HG03025 (cell line): ENCODE results near the gene THOP1.

ENCODE experiments used
- ATAC-seq: cut with Tn5 transposase; IDR thresholded peaks from one replicate; pipeline ENCODE4 v1.9.1; 2021; ENCODE audit warnings: mild to moderate bottlenecking, moderate library complexity; ENCODE audit not compliant: unreplicated experiment, low FRiP score

The THOP1 gene

GRCh38 chr19:2846180-2846894 lies 61.0 kb downstream of the THOP1 start:
- no peak for ATAC-seq

- ATAC-seq, result no peak
Observed at GRCh38 chr19:2847507-2847906, 62.2 kb downstream of the THOP1 start.

- no peak for ATAC-seq
Observed at GRCh38 chr19:2848616-2849015, 63.3 kb downstream of the THOP1 start.

- no peak for ATAC-seq
Observed at GRCh38 chr19:2850256-2850925, 65.1 kb downstream of the THOP1 start.

GRCh38 chr19:2852598-2852997 lies 67.3 kb downstream of the THOP1 start:
- no peak for ATAC-seq

- no peak for ATAC-seq
Observed at GRCh38 chr19:2853015-2853606, 67.8 kb downstream of the THOP1 start.

- no peak for ATAC-seq
Observed at GRCh38 chr19:2854849-2855248, 69.5 kb downstream of the THOP1 start.

GRCh38 chr19:2856457-2857050 lies 71.3 kb downstream of the THOP1 start:
- ATAC-seq, result no peak

GRCh38 chr19:2858864-2859263 lies 73.6 kb downstream of the THOP1 start:
- no peak for ATAC-seq

GRCh38 chr19:2863816-2864215 lies 78.5 kb downstream of the THOP1 start:
- no peak for ATAC-seq
